NCI-H1436 (cell line): ENCODE measurements around the gene EFNA3.

Experiments
- DNase-seq: peaks from one replicate; lab custom pipeline; 2025; lab: John Stamatoyannopoulos, UW

EFNA3 gene

GRCh38 chr1:155078469-155079209, at the start of gene EFNA3:
TSS of gene EFNA3 (plus strand) at chr1:155078837. CDS start at chr1:155078942, 105 bp downstream.
- peak; percentile 67 for DNase-seq

GRCh38 chr1:155029513-155030242, 49.0 kb upstream of the EFNA3 start:
- DNase-seq = no peak

- DNase-seq = no peak
Measured at GRCh38 chr1:155030243-155030795, 48.3 kb upstream of the EFNA3 start.

- DNase-seq = no peak
Measured at GRCh38 chr1:155030899-155031298, 47.7 kb upstream of the EFNA3 start.

- DNase-seq = no peak
Measured at GRCh38 chr1:155032886-155033285, 45.8 kb upstream of the EFNA3 start.

GRCh38 chr1:155033524-155033923, 45.1 kb upstream of the EFNA3 start, which contains the start of the genes DCST1 and DCST2:
TSS of gene DCST1 (plus strand) at chr1:155033824. CDS start at chr1:155034037, 213 bp downstream.
TSS of gene DCST2 (minus strand) at chr1:155033781. CDS start at chr1:155033701, 80 bp downstream.
- no peak for DNase-seq

GRCh38 chr1:155034318-155035208, 44.1 kb upstream of the EFNA3 start:
- no peak for DNase-seq

- no peak for DNase-seq
Measured at GRCh38 chr1:155035936-155036335, 42.7 kb upstream of the EFNA3 start.

GRCh38 chr1:155037043-155037442, 41.6 kb upstream of the EFNA3 start:
- no peak for DNase-seq

GRCh38 chr1:155037851-155038441, 40.7 kb upstream of the EFNA3 start:
- no peak for DNase-seq

GRCh38 chr1:155038602-155039307, 39.9 kb upstream of the EFNA3 start:
- no peak for DNase-seq

- DNase-seq = no peak
Measured at GRCh38 chr1:155039308-155039669, 39.3 kb upstream of the EFNA3 start.

- DNase-seq = no peak
Measured at GRCh38 chr1:155040358-155041093, 38.1 kb upstream of the EFNA3 start.

- DNase-seq = no peak
Measured at GRCh38 chr1:155042789-155043188, 35.8 kb upstream of the EFNA3 start.

GRCh38 chr1:155043301-155043702, 35.3 kb upstream of the EFNA3 start:
- DNase-seq = no peak

- no peak for DNase-seq
Measured at GRCh38 chr1:155043793-155044192, 34.8 kb upstream of the EFNA3 start.

- DNase-seq = no peak
Measured at GRCh38 chr1:155044365-155044764, 34.3 kb upstream of the EFNA3 start.

GRCh38 chr1:155044812-155045657, 33.6 kb upstream of the EFNA3 start:
- no peak for DNase-seq
